ENCODE data around the gene RASA3.

RASA3 gene

GRCh38 chr13:113928685-113929627, 203.5 kb downstream of the RASA3 start:
- peak; percentile 16 for DNase-seq

All from activated T-cell treated with anti-CD3 and anti-CD28 coated beads, Interleukin-2, amount 50 U/mL, for 1 hour (primary cell).